ENCODE data around the gene TAS2R43. TPM values are rescaled to one million over a fixed set of nuclear protein-coding genes. Genes with fewer than 3 reads are reported as not detected.

TAS2R43 gene
- under 1 TPM in 1 of 2 donors, not detected in 1; 0.82 TPM for total RNA-seq

- Histone ChIP-seq H3K9me3 (no peaks in the 10 kb centered on the region), H3K4me3 (no peak within 1 kb of the TSS), H3K27me3 (no peaks in the 10 kb centered on the region), H3K27ac (no peak within 1 kb of the TSS), H3K36me3 (no peaks in the 10 kb centered on the region), H3K9ac (ENCODE audit: low read depth in 2 of 2, low read length in 2 of 2) (no peak within 1 kb of the TSS), H3K4me1 (no peaks in the 10 kb centered on the region)
- no peak for DNase-seq
- intact Hi-C loops (cut with DNase I) = no loop called here
- TF ChIP-seq CTCF (IDR thresholded peaks at IDR 0.05) = no peak
Measured at GRCh38 chr12:11092128-11092527, at the start of gene TAS2R43. Gene TAS2R43 (minus strand): TSS chr12:11092313. CDS start chr12:11092229, 84 bp downstream.

GRCh38 chr12:11136075-11136474 is 44.0 kb upstream of the TAS2R43 start:
- Histone ChIP-seq H3K36me3 (no peaks in the 10 kb centered on the region), H3K9me3 (no peaks in the 10 kb centered on the region), H3K27me3 (no peaks in the 10 kb centered on the region), H3K4me3 (no peak overlapping the region), H3K4me1 (no peaks in the 10 kb centered on the region), H3K27ac (no peak overlapping the region), H3K9ac (ENCODE audit: low read depth in 2 of 2, low read length in 2 of 2) (no peak overlapping the region)
- no peak for DNase-seq
- no peak for TF ChIP-seq CTCF (IDR thresholded peaks at IDR 0.05)
- intact Hi-C loops (cut with DNase I) = no loop called here

GRCh38 chr12:11134305-11134704 is 42.2 kb upstream of the TAS2R43 start, which contains the start of gene TAS2R30:
Gene TAS2R30 (minus strand): TSS chr12:11134644. CDS start chr12:11134244, 400 bp downstream.
- Histone ChIP-seq H3K4me1 (no peaks in the 10 kb centered on the region), H3K4me3 (no peak within 1 kb of the TSS), H3K36me3 (no peaks in the 10 kb centered on the region), H3K9ac (ENCODE audit: low read depth in 2 of 2, low read length in 2 of 2) (no peak within 1 kb of the TSS), H3K9me3 (no peaks in the 10 kb centered on the region), H3K27me3 (no peaks in the 10 kb centered on the region), H3K27ac (no peak within 1 kb of the TSS)
- intact Hi-C loops (cut with DNase I) = no loop called here
- no peak for TF ChIP-seq CTCF (IDR thresholded peaks at IDR 0.05)
- no peak for DNase-seq

- no peak overlapping the region for H3K27ac ChIP-seq
- no peaks in the 10 kb centered on the region for H3K9me3 ChIP-seq
- no peaks in the 10 kb centered on the region for H3K36me3 ChIP-seq
- no peak overlapping the region for H3K4me3 ChIP-seq
- TF ChIP-seq CTCF (IDR thresholded peaks at IDR 0.05) = no peak
- H3K4me1 ChIP-seq = no peaks in the 10 kb centered on the region
- no peak for DNase-seq
- H3K27me3 ChIP-seq = no peaks in the 10 kb centered on the region
- intact Hi-C loops (cut with DNase I) = no loop called here
- no peak overlapping the region for H3K9ac ChIP-seq (ENCODE audit: low read depth in 2 of 2, low read length in 2 of 2)
Measured at GRCh38 chr12:11133816-11134215, 41.7 kb upstream of the TAS2R43 start.

- TF ChIP-seq CTCF (IDR thresholded peaks at IDR 0.05) = no peak
- Histone ChIP-seq H3K4me1 (no peaks in the 10 kb centered on the region), H3K27me3 (no peaks in the 10 kb centered on the region), H3K9me3 (no peaks in the 10 kb centered on the region), H3K4me3 (no peak overlapping the region), H3K27ac (no peak overlapping the region), H3K36me3 (no peaks in the 10 kb centered on the region), H3K9ac (ENCODE audit: low read depth in 2 of 2, low read length in 2 of 2) (no peak overlapping the region)
- no peak for DNase-seq
- intact Hi-C loops (cut with DNase I) = no loop called here
Measured at GRCh38 chr12:11133162-11133561, 41.0 kb upstream of the TAS2R43 start.

Measured in colonic mucosa (tissue), 4 donors.